Measurements from ENCODE around the gene MRPL33. TPM values are rescaled to one million over a fixed set of nuclear protein-coding genes. Genes with fewer than 3 reads are reported as not detected.
A peak's percentile ranks its signal among the peaks of the same experiment; 100 is the strongest.
"Not testable (repeated sequence)": the region's sequence is repeated elsewhere in the genome, so short reads cannot be mapped to it uniquely, and the experiment has no call there.

MRPL33 gene
- total RNA-seq, 1 experiment from 2014 or later: 166 TPM

GRCh38 chr2:27762951-27763906, 8.3 kb upstream of the MRPL33 start:
- Histone ChIP-seq H3K9me3 (no peaks in the 10 kb centered on the region), H3K36me3 (no peaks in the 10 kb centered on the region), H3K27me3 (no peaks in the 10 kb centered on the region), H3K4me3 (no peak overlapping the region)
- no peak for DNase-seq

GRCh38 chr2:27763907-27764267, 7.6 kb upstream of the MRPL33 start:
- H3K36me3 ChIP-seq: no peaks in the 10 kb centered on the region

GRCh38 chr2:27764526-27764925, 7.0 kb upstream of the MRPL33 start:
- DNase-seq, H3K4me3 ChIP-seq, H3K9me3 ChIP-seq, H3K27me3 ChIP-seq, H3K36me3 ChIP-seq: not testable (repeated sequence)

More at GRCh38 chr2:27763907-27764267, 7.6 kb upstream of the MRPL33 start:
- H3K4me3 ChIP-seq: no peak overlapping the region
- no peak for DNase-seq
- H3K9me3 ChIP-seq: no peaks in the 10 kb centered on the region
- no peaks in the 10 kb centered on the region for H3K27me3 ChIP-seq

- no peak for DNase-seq
- Histone ChIP-seq H3K36me3 (no peaks in the 10 kb centered on the region), H3K4me3 (no peak overlapping the region), H3K9me3 (no peaks in the 10 kb centered on the region), H3K27me3 (no peaks in the 10 kb centered on the region)
Measured at GRCh38 chr2:27765621-27766286, 5.8 kb upstream of the MRPL33 start.

- H3K27me3 ChIP-seq: no peaks in the 10 kb centered on the region
- no peaks in the 10 kb centered on the region for H3K36me3 ChIP-seq
- no peak for DNase-seq
- H3K9me3 ChIP-seq: no peaks in the 10 kb centered on the region
- no peak overlapping the region for H3K4me3 ChIP-seq
Measured at GRCh38 chr2:27766287-27766661, 5.2 kb upstream of the MRPL33 start.

GRCh38 chr2:27771202-27771547, 344 bp upstream of the MRPL33 start:
- Histone ChIP-seq H3K36me3 (peaks cover 31% of the 10 kb centered on the region), H3K4me3 (peak overlapping the region; percentile 78), H3K9me3 (no peaks in the 10 kb centered on the region; the same call in 1 of the 2 replicates), H3K27me3 (no peaks in the 10 kb centered on the region)
- DNase-seq: no peak

GRCh38 chr2:27772804-27773203, 1.3 kb downstream of the MRPL33 start:
- no peak for DNase-seq
- peaks cover 47% of the 10 kb centered on the region for H3K36me3 ChIP-seq
- no peaks in the 10 kb centered on the region for H3K27me3 ChIP-seq
- H3K9me3 ChIP-seq: no peaks in the 10 kb centered on the region; the same call in 1 of the 2 replicates
- H3K4me3 ChIP-seq: peak overlapping the region; percentile 78

GRCh38 chr2:27773959-27774358, 2.4 kb downstream of the MRPL33 start:
- Histone ChIP-seq H3K27me3 (no peaks in the 10 kb centered on the region), H3K4me3 (peak overlapping the region; percentile 78), H3K9me3 (no peaks in the 10 kb centered on the region; the same call in 1 of the 2 replicates), H3K36me3 (peaks cover 59% of the 10 kb centered on the region)
- DNase-seq: no peak

GRCh38 chr2:27776097-27776496, 4.6 kb downstream of the MRPL33 start:
- H3K27me3 ChIP-seq: no peaks in the 10 kb centered on the region
- H3K9me3 ChIP-seq: no peaks in the 10 kb centered on the region; the same call in 1 of the 2 replicates
- peak; percentile 80 for DNase-seq
- no peak overlapping the region for H3K4me3 ChIP-seq
- H3K36me3 ChIP-seq: peaks cover 75% of the 10 kb centered on the region

GRCh38 chr2:27776696-27777095, 5.2 kb downstream of the MRPL33 start:
- DNase-seq: no peak
- Histone ChIP-seq H3K36me3 (peaks cover 75% of the 10 kb centered on the region), H3K9me3 (no peaks in the 10 kb centered on the region; the same call in 1 of the 2 replicates), H3K4me3 (no peak overlapping the region), H3K27me3 (no peaks in the 10 kb centered on the region)

- Histone ChIP-seq H3K4me3 (no peak overlapping the region), H3K36me3 (peaks cover 75% of the 10 kb centered on the region), H3K27me3 (no peaks in the 10 kb centered on the region), H3K9me3 (no peaks in the 10 kb centered on the region)
- DNase-seq: no peak
Measured at GRCh38 chr2:27779417-27780055, 8.0 kb downstream of the MRPL33 start.

GRCh38 chr2:27781496-27781895, 10.0 kb downstream of the MRPL33 start:
- DNase-seq: no peak
- Histone ChIP-seq H3K4me3 (no peak overlapping the region), H3K9me3 (no peaks in the 10 kb centered on the region), H3K36me3 (peaks cover 61% of the 10 kb centered on the region), H3K27me3 (no peaks in the 10 kb centered on the region)

GRCh38 chr2:27782701-27783100, 11.2 kb downstream of the MRPL33 start:
- no peak for DNase-seq
- Histone ChIP-seq H3K36me3 (peaks cover 49% of the 10 kb centered on the region), H3K4me3 (no peak overlapping the region), H3K9me3 (no peaks in the 10 kb centered on the region), H3K27me3 (no peaks in the 10 kb centered on the region)

GRCh38 chr2:27790796-27791195, 19.3 kb downstream of the MRPL33 start:
- H3K4me3 ChIP-seq: no peak overlapping the region
- H3K36me3 ChIP-seq: no peaks in the 10 kb centered on the region
- no peaks in the 10 kb centered on the region for H3K27me3 ChIP-seq
- no peak for DNase-seq
- H3K9me3 ChIP-seq: no peaks in the 10 kb centered on the region

- no peaks in the 10 kb centered on the region for H3K36me3 ChIP-seq
- no peak overlapping the region for H3K4me3 ChIP-seq
- peak; percentile 44 for DNase-seq
- H3K27me3 ChIP-seq: no peaks in the 10 kb centered on the region
- no peaks in the 10 kb centered on the region for H3K9me3 ChIP-seq
Measured at GRCh38 chr2:27792759-27793158, 21.2 kb downstream of the MRPL33 start.

GRCh38 chr2:27795093-27795834, 23.7 kb downstream of the MRPL33 start:
- no peaks in the 10 kb centered on the region for H3K9me3 ChIP-seq
- no peaks in the 10 kb centered on the region for H3K27me3 ChIP-seq
- H3K36me3 ChIP-seq: no peaks in the 10 kb centered on the region
- no peak overlapping the region for H3K4me3 ChIP-seq
- no peak for DNase-seq

- no peaks in the 10 kb centered on the region for H3K9me3 ChIP-seq
- DNase-seq: no peak
- H3K36me3 ChIP-seq: no peaks in the 10 kb centered on the region
- H3K27me3 ChIP-seq: no peaks in the 10 kb centered on the region
- no peak overlapping the region for H3K4me3 ChIP-seq
Measured at GRCh38 chr2:27795868-27796277, 24.4 kb downstream of the MRPL33 start.
